Brain microvascular endothelial cell (primary cell): ENCODE results near the gene DEFB126.
"Not testable (repeated sequence)": the region's sequence is repeated elsewhere in the genome, so short reads cannot be mapped to it uniquely, and the experiment has no call there.

Source experiments
- DNase-seq: peaks from one replicate; pipeline ENCODE4 v3.0.0-alpha.2; 2020
- H3K27ac ChIP-seq: fragments of 250-450 bp; sonication (Bioruptor Pico); 2 replicates; pipeline ENCODE4 v1.5.1; 2020; ENCODE audit warnings: mild to moderate bottlenecking, moderate library complexity
- H3K27me3 ChIP-seq: fragments of 250-450 bp; sonication (Bioruptor Pico); replicated peaks from 2 replicates; pipeline ENCODE4 v1.5.1; 2020; ENCODE audit warnings: mild to moderate bottlenecking
- H3K36me3 ChIP-seq: fragments of 250-450 bp; sonication (Bioruptor Pico); replicated peaks from 2 replicates; pipeline ENCODE4 v1.5.1; 2020; ENCODE audit warnings: mild to moderate bottlenecking
- H3K4me3 ChIP-seq: 2 replicates; pipeline ENCODE4 v1.5.1; 2011; ENCODE audit warnings: low read depth, mild to moderate bottlenecking, control low read depth, low read length, moderate library complexity
- CTCF ChIP-seq: IDR thresholded peaks from 2 replicates; pipeline ENCODE4 v1.5.1; 2011; ENCODE audit warnings: low read depth, mild to moderate bottlenecking, moderate library complexity, low read length, control low read depth, inconsistent platforms; ENCODE audit errors: missing control alignments
- in situ Hi-C: cut with HindIII; loops from 2 replicates; pipeline ENCODE4 v1.10.0; 2017; ENCODE audit warnings: low sequenced_read_pairs, low pct_ligation_motif_present

DEFB126 gene

GRCh38 chr20:112396-112795 is 30.0 kb upstream of the DEFB126 start:
- in situ Hi-C loops = no loop called here
- DNase-seq = no peak
- no peak overlapping the region for H3K4me3 ChIP-seq
- no peak overlapping the region for H3K27ac ChIP-seq
- H3K36me3 ChIP-seq = no peaks in the 10 kb centered on the region
- no peak for TF ChIP-seq CTCF
- H3K27me3 ChIP-seq = no peaks in the 10 kb centered on the region

- in situ Hi-C loops = no loop called here
- TF ChIP-seq CTCF = no peak
- no peak overlapping the region for H3K4me3 ChIP-seq
- no peak for DNase-seq
- H3K27ac ChIP-seq = no peak overlapping the region
- no peaks in the 10 kb centered on the region for H3K27me3 ChIP-seq
- H3K36me3 ChIP-seq = no peaks in the 10 kb centered on the region
Observed at GRCh38 chr20:117518-117917, 24.9 kb upstream of the DEFB126 start.

GRCh38 chr20:129786-130323 is 12.5 kb upstream of the DEFB126 start:
- in situ Hi-C loops, H3K27me3 ChIP-seq, DNase-seq, H3K36me3 ChIP-seq, H3K27ac ChIP-seq, H3K4me3 ChIP-seq: not testable (repeated sequence)

- no peak for DNase-seq
- Histone ChIP-seq H3K27me3 (no peaks in the 10 kb centered on the region), H3K27ac (no peak overlapping the region), H3K36me3 (no peaks in the 10 kb centered on the region), H3K4me3 (no peak overlapping the region)
- in situ Hi-C loops = no loop called here
- TF ChIP-seq CTCF = peak; percentile 29
Observed at GRCh38 chr20:137668-138490, 4.5 kb upstream of the DEFB126 start.

GRCh38 chr20:145877-146276 is 3.5 kb downstream of the DEFB126 start:
- no peak overlapping the region for H3K27ac ChIP-seq
- no peak for TF ChIP-seq CTCF

GRCh38 chr20:152131-152530 is 9.7 kb downstream of the DEFB126 start:
- H3K4me3 ChIP-seq = no peak overlapping the region
- no peak for DNase-seq
- in situ Hi-C loops = no loop called here
- no peaks in the 10 kb centered on the region for H3K36me3 ChIP-seq
- no peaks in the 10 kb centered on the region for H3K27me3 ChIP-seq
- no peak for TF ChIP-seq CTCF
- no peak overlapping the region for H3K27ac ChIP-seq

More at GRCh38 chr20:145877-146276, 3.5 kb downstream of the DEFB126 start:
- Histone ChIP-seq H3K4me3 (no peak overlapping the region), H3K27me3 (no peaks in the 10 kb centered on the region), H3K36me3 (no peaks in the 10 kb centered on the region)
- DNase-seq = no peak
- in situ Hi-C loops = no loop called here
